ENCODE measurements around the gene ADCY9.

The ADCY9 gene

DNA sequence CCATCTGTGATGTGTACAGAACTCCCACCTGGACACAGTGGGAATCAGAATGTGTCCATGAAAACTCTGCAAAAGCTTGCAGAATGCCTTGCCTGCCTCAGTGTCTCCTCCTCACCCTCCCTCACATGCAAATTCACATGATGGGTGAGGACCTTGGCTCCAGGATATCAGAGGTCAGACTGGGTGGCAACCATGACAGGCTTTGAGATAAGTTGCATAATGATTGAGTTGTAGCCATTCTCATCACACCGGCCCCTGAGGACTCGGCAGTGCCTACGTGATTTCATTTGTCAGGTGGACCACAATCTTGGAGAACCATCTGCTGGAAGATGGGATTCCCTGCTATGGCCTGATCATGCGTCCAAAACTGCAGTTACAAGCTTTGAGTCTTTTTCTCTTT, 3.9 kb upstream of the ADCY9 start:
- DNase-seq, result no peak

DNA sequence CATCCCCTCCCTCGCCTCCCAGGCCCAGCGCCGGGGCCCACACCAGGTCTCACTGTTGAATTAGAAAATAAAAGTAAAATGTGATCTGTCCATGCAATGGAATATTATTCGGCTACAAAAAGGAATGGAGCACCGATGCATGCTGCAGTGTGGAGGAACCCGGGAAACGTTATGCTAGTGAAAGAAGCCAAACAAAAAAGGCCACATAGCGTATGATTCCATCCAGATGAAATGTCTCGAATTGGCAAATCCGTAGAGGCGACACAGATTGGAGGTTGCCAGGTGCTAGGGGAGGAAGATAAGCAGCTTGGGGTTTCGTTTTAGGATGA, 972 bp upstream of the ADCY9 start:
- no peak for DNase-seq

DNA sequence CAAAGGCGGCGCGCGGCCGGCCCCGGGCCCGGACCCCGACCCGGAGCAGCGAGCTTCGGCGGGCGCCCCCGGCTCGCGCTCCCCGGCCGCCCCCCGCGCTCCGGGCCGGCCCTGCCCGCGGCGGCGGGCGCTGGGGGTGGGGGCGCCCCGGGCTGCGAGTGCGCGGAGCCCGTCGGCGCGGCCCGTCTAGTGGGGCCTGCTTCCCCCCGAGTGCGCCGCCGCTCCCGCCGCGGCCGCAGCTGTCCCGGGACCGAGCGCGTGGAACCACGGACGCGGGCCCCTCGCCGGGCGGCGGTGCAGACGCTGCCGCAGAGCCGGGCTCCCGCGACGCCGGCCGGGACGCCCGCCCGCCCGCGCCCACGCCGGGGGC, 308 bp downstream of the ADCY9 start:
- no peak for DNase-seq

DNA sequence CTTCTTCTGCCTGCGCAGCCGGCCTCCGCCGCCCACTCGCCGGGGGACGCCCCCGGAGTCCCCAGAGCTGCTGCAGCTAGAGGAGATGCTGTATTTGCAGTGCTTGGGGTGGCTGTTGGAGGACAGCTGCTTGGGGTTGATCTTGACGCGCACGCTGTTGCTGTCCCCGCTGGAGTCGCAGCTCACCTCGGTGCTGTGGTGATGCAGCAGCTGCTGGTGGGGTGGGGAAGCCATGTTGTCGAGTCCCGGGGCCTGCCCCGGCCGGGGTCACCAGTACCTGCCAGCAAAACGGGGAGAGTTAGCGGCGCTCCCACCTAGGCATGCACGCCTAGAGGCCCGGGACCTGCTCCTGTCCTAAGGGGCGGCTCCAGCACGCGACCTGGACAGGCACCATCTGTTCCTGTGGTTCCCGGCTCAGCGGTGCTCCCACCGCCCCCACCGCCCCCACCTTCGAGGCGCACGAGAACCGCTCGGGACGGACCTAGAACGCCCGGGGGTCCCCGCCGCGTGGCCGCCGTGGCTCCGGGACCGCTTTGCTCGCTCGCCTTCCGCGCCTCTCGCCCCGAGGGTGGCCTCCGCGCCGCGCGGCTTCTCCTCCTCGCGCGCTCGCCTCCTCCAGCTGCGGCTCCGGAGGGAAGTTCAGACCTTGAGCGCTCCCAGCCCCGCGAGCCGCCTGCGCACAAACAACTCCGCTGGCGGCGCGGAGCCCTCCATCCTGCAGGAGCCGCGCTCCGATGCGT, 863 bp downstream of the ADCY9 start:
- peak; percentile 50 to 61 for DNase-seq

DNA sequence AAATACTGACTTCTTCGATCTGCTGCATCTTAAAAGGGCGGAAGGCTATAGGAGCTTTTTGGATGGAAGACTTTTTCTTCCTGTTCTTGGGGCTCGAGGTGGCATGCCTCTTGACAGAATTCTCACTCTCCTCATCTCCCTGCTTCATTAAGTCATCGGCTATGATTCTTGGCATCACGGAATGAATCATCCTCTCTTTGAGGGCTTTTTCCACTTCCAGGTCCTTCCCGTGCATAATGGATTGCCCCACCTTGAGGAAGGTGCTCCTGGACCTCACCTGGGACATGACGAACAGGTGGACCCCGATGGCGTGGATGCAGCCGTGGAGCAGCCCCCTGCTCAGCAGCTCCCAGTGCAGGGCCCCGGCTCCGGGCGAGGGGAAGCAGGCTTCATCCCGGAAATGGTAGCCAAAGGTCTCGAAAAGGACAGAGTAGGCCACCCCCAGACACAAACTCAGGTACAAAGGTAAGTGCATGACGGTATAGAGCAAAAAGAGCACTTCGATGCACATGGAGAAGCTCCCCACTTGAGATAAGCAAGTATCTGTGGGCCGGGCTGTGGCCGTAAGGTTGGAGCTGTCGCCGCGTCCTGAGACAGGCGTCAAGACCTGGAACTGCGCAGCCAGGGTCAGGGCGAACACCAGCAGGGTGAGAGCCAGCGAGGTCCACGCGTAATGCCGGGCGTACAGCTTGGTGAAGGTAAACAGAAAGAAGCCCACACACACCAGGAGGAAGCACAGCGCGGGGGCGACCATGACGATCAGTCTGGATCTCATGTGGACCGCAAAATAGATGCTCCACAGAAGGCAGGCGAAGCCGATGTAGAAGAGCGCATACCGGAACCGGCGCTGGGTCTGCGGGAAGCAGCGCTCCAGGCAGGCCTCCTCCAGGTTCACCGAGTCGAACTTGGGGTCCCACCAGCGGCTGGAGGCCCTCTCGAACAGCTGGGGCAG, 1.7 kb downstream of the ADCY9 start:
- DNase-seq, result no peak

DNA sequence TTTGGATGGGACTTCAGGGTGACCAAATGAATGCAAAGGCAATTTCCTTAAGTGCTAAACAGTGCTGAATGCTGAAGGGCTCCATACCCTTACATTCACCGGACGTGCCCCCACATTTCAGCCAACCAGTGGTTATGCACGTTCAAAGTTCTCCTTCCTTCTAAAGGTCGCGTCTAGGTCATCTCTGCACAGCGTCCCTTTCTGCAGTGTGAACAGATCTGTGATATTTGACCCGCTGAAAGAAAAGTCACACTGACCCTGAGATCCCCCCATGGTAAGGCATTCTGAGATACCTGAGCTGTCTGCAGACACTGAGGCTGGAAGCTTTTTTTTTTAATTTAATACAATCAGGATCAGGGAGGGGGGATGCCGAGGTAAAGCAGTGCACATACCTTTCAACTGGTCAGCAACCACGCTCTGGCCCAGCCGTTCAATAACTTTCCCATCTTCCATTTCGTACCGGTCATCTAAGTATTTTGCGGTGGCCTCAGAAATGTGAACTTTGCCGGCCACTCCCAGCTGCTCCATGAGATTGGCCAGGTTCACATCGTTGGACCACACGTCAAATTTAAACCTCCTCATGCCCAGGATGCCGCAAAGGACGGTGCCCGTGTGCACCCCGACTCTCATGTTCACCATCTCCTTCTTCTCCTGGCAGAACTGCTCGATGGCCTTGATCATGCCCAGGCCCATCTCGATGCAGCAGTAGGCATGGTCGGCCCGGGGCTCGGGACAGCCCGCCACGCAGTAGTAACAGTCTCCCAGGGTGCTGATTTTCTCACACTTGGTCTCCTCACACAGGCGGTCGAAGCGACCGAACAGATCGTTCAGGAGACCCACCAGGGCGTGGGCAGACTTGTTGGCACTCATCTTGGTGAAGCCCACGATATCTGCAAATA, 2.6 kb downstream of the ADCY9 start:
- no peak for DNase-seq

DNA sequence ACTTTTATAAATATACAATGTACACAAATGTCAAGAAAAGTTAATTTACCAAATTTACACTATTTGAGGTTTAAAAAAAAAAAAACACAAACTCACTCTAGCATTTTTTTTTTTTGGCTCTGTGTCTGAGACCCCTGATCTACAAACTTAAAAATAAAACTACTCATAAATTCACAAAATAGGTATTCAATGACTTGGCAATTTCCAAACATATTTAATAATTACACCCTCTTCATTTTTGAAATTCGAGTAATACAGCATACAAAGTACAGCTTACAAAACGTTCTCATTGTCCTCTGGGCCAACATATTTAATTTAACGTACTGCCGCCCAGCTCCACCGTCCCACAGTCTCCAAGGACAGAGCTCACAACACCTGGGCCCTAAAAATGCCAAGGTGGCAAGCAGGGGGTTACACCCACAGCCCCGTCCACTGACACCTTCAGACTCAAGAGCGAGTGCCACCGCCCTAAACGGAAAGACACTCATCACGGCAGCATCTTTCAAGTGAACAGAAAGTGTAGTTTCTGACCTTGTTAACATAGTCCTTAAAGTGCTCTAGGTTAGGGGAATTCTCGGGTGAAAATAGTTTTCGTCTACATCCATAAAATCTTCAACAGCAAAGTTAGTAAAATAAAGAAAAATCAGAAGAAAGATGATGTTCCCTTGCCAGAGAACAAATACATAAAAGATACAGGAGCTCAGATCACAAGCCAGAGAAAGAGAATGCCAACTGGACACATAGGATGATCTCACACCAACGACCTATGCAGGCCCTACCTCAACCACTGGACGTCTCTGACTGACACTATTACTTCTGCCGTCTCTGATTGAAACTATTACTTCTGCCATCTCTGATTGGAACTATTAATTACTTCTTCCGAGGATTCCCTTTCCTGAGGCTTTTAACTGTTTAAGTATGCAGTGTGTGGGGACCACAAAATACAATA, 4.2 kb downstream of the ADCY9 start:
- DNase-seq, result no peak

DNA sequence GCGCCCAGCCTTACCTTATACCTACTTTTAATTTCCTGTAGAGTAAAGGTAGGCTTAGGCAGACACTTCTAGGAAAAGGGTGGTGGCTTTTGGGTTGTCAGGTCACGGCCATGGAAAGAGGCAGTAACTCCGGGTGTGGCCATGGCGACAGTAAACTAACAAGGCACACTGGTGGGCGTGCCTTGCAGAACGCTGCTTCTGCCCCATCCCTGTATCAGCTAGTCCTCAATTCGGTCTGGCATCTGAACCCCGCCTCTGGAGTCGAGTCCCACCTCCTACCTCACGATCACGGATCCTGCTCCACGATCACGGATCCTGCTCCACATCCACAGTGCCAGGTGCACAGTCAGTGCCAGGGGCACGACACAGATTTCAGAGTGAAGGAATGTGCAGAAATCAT, 5.6 kb downstream of the ADCY9 start:
- DNase-seq, result no peak

DNA sequence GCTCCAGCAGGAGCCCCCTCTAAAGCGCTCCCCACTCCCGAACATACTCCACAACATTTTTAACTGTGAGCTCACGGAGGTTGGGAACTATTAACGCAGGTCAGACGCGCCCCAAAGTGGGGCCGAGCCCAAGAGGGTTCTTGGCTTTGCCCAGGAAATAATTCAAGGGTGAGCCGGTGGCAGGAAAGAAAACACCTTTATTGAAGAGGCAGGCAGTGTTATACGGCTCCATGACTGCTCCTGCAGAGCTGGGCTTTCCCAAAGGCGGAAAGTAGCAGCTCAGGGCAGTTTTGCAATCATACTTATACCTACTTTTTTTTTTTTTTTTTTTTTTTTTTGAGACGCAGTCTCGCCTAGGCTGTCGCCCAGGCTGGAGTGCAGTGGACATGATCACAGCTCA, 6.2 kb downstream of the ADCY9 start:
- DNase-seq, result no peak

DNA sequence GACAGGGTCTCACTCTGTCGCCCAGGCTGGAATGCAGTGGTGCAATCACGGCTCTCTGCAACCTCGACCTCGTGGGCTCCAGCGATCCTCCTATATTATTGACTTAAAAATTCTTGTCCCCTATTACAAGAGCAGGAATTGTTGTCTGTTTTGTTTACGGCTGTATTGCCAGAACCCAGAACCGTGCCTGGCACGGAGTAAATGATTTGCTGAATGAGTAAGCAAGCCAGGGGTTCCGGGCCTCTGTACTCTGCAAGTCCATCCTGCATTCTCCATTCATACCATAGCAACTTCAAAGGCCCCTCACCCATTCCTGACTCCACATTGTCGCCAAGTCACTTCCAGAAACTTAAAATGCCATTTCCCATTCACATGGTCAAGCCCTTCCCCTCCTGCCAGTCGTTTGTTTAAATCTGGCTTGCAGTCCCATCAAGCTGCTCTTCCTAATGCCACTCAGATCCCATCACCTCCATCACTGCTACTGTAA, 6.9 kb downstream of the ADCY9 start:
- no peak for DNase-seq

DNA sequence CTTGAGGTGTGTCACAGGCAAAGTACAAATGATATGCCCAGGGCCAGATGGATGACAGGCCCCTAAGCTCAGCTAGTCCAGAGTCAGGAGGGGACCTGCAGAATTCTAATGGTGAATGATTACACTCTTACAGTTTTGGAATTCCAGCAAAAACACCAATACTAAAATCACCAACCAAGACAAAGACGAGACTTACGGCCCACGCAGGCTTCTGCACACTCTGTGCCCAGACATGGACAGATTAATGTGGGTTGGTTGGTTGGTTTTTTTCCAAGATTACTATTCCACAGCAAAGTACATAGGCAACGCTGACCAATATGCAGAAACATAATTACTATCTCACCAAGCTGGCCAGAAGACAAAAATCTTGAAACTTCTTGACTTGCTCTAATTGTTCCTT, 9.7 kb downstream of the ADCY9 start:
- no peak for DNase-seq

DNA sequence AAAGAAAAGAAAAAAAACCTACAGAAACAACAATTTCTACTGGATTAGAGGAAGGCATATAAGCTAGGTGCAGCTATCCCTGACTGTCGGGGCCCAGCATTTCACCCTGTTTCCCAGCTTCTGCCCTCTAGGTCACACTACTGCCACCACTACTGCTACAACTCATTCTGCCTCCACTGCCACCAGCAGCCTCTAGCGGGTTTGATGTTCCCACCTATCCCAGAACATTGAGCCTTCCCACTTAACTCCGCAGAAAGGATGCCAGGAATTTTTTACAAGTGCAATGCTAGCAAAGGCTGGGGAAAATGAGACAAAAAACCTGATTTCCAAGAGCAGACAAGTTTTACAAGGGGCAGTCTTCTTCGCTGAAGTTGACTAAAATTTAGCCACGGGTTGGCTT, 10.4 kb downstream of the ADCY9 start:
- DNase-seq, result no peak

DNA sequence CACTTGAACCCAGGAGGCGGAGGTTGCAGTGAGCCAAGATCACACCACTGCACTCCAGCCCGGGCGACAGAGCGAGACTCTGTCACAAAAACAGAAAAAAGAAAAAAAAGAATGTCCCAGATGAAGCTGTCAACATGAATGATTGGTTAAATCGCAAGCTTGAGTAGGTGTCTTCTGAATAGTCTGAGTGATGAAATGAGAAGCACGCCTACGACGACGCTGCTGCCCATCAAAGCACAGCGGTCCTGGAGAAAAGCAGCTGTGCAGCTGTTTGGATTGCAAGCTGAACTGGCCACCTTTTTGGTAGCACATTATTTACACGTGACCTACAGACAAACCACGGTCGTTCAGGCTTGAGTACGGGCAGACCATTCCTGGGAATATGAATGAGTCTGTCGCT, 12.5 kb downstream of the ADCY9 start:
- no peak for DNase-seq

DNA sequence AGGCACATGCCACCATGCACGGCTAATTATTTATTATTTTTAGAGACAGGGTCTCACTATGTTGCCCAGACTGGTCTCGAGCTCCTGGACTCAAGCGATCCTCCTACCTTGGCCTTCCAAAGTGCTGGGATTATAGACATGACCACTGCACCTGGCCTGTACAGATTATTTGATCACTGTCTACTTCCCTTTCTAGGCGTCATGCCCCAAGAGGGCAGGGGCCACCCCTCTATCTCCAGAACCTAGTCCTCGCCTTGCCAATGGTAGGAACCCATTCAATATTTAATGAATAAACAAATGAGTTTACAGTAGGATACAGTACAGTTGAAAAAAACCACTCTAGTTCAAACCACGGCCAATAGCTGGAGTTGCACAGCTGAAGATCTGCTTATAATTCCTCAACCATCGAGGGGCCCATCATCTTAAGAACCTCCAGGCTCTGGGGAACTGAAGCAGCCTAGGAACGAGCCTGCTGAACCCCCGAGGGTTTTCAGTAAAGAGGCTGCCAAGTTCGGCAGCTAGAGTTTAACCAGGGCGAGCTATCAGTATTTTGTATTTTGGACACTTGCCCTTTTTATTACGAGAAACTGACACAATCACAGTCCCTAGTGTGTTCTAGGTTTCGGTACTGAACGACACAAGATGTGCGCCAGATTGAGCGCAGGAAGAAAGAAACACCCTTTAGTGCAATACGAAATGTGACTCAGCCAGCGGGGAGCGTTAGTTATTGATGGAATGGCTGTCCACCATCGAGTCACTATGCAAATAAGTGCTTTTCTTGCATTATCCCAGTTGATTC, 14.6 kb downstream of the ADCY9 start:
- no peak for DNase-seq

DNA sequence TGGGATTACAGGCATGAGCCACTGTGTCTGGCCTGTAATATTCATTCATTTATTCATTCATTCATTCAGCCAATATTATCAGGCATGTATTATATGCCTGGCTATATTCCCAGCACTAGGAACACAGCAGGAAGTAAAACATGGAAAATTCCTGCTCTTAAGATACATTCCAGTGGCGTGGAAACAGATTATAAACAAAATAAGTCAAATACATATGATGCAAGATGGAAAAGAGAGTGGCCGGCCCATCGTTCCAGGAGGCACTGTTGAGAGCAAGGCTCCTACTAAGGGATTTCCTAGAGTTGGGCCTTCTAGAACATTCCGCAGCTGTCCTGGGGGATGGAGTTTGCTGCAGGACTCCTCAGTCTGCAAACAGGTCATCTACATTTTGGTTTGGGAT, 17.7 kb downstream of the ADCY9 start:
- no peak for DNase-seq

DNA sequence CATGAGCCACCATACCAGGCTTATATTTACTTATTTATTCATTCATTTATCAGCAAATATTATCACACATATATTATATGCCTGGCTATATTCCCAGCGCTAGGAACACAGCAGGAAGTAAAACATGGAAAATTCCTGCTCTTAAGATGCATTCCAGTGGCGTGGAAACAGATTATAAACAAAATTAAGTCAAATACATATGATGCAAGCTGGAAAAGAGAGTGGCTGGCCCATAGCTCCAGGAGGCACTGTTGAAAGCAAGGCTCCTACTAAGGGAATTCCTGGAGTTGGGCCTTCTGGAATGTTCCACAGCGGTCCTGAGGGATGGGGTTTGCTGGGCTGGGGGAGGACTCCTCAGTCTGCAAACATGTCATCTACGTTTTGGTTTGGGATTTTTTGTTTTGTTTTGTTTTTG, 18.4 kb downstream of the ADCY9 start:
- DNase-seq, result no peak

DNA sequence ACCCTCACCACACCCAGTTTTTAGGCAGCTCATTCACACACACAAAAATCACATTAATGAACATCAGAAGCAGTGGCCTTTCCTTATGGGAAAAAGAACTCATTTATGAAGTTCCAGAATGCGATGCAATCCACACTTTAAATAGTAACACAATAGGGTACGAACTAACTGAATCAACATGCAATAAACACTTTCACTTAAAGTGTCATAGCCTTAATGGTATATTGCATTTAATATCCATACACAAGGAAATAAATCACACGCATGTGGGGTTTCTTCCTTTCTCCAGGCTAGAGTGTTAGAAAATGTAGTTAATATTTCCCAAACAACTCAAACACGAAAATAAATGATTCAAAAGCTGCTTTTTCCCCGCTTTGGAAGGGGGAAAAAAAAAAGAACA, 19.7 kb downstream of the ADCY9 start:
- DNase-seq, result no peak

DNA sequence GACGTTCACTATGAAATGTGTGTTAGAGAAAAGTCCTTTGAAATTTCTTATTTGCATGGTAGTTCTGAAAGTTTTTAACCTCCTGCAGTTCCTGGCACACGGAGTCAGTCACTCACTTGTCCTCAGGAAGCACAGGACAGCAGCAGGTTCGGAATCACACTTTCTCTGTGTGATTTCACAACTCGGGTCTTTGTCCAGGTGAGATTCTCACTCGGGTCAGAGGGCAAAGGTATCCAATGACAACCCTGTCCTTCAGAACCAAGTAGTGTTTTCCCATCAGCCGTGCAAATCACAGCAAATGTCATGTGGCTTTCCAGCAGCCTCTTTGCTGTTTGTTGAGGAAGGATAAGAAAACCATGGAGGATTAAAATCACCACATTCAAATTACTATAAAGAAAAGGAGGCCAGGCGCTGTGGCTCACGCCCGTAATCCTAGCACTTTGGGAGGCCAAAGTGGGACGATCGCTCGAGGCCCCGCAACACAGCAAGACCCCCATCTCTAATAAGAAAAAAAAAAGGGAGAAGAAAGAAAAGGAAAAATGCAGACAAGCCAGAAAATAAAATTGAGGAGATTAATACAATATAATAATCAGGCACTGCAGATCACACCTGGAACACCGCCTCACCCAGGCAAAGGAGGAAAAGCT, 22.0 kb downstream of the ADCY9 start:
- no peak for DNase-seq

DNA sequence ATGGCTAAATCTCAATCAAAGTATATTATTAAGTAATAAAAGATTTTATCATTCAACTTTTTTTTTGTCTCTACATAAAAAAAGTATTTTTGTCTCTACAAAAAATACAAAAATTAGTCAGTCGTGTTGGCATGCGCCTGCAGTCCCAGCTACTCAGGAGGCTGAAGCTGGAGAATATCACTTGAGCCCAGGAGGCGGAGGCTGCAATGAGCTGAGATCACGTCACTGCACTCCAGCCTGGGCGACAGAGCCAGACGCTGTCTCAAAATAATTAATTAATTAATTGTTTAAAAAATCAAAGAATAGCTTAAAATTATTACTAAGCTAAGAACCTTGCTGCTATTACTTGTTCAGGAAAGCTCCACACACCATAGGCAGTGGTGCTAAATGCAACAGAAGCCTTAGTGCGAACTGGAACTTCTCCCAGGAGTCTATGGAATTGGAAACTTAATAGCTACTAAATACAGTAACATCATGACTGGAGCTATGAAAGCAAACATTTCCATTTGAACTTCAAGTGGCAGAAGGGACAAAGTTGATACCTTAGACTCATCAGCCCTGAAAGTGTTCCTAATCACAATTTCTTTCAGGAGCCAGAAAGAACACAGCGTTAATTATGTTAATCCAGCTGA, 22.6 kb downstream of the ADCY9 start:
- no peak for DNase-seq

Data from activated CD4-positive, alpha-beta T cell treated with anti-CD3 and anti-CD28 coated beads, Interleukin-2, amount 50 U/mL, for 48 hours (primary cell).